NCI-H2171 treated with DMSO at 0.1 percent for 48 hours (cell line): ENCODE results near the gene ACAA2.

Experiments used
- DNase-seq: peaks from one replicate; lab custom pipeline; 2025; lab: John Stamatoyannopoulos, UW

Gene ACAA2

GRCh38 chr18:49742316-49743116, 70.8 kb downstream of the ACAA2 start:
- peak; percentile 11 for DNase-seq

GRCh38 chr18:49739275-49739674, 74.1 kb downstream of the ACAA2 start:
- DNase-seq = peak; percentile 79

- DNase-seq = peak; percentile 83
Observed at GRCh38 chr18:49738721-49739120, 74.6 kb downstream of the ACAA2 start.

- DNase-seq = no peak
Observed at GRCh38 chr18:49734836-49735235, 78.5 kb downstream of the ACAA2 start.

- DNase-seq = no peak
Observed at GRCh38 chr18:49733896-49734585, 79.3 kb downstream of the ACAA2 start.

- DNase-seq = no peak
Observed at GRCh38 chr18:49733321-49733720, 80.0 kb downstream of the ACAA2 start.
